ENCODE measurements around the gene WSCD2.

WSCD2 gene

DNA sequence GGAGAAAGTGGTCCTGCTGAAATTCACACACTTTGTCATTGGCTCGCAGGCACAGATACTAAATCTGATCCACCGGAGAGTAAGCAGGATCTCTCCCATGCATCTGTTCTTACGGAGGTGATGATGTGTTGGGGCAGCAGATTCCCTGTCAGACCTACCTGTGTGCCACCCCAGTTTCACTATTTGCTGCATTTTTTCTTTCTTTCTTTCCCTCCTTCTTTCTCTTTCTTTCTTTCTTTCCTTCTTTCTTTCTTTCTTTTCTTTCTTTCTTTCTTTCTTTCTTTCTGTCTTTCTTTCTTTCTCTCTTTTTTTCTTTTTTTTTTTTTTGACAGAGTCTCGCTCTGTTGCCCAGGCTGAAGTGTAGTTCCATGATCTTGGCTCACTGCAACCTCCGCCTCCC, 37.4 kb downstream of the WSCD2 start:
- DNase-seq (ENCODE audit: low spot score): no peak

DNA sequence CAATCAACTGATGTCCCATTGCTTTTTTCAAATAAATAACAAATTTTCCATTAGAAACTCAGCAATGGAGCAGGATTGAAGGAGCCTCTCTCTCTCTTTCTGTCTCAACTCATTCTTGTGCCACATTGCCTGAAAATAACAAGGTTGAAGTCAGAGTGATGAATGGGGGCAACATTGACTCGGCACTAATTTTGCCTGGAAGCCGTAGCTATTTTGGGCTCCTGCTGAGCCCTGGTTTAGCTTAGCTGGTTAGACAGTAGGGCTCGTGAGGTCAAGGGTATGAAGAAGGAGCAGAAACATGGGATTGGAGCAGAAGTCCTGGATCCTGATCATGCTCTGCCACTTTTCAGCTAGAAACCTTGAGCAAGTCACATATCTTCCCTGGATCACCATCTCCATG, 38.9 kb downstream of the WSCD2 start:
- DNase-seq (ENCODE audit: low spot score): no peak

DNA sequence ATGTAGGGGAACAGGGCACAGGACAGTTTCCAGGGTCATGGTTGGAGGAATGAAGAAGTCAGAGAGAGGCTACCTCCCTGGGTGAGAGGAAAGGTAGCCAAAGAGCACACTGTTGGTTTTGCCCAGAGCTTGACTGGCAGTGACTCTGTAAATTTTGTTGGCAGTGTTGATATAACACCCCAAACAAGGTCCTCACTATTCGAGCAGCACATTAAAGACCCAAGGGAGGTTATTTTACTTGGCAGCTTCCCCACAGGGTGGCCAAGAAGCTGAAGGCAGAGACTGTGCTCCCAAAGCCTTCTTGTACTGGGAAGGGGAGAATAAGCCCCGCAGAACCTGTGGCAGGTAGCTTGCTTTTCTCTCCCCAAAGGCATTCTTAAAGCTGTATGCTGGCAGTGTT, 40.6 kb downstream of the WSCD2 start:
- DNase-seq (ENCODE audit: low spot score): no peak

GRCh38 chr12:108170164-108170563, 41.1 kb downstream of the WSCD2 start:
- DNase-seq (ENCODE audit: low spot score): no peak

DNA sequence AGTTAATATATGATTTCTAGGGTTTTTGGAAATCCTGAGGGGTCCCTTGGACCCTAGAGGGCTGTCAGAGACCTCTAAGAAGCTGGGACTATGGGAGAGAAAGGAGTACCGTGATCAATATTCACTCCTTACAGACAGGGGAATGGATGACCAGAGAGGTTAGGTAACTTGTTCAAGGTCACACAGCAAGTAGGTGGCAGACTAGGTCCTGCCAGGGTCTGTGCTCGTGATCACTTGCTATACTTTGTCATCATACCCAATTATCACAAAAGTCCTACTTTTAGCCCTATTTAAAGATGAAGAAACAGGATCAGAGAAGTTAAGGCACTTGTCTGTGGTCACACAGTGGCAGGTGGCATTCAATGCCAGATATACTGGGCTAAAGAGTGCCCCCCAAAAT, 42.9 kb downstream of the WSCD2 start:
- DNase-seq (ENCODE audit: low spot score): no peak

GRCh38 chr12:108173160-108173559, 44.1 kb downstream of the WSCD2 start:
- DNase-seq (ENCODE audit: low spot score): peak; percentile 24

DNA sequence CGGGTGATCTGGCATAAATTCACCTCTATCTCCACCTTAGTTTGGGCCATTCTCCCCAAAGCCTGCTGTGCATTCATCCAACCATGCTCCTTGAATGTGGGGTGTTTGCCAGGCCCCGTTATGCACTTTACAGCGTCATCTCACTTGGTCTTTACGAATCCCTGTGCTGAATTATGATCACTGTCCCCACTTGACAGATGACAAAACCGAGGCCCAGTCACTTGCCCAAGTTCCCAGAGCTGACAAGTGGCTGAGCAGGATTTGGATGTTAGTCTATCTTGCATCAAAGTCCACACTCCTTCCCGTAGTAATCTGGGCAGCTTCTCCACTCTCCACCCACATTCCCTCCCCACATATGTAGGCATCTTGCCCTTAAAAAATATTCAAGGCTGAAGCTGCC, 44.8 kb downstream of the WSCD2 start:
- no peak for DNase-seq (ENCODE audit: low spot score)

- DNase-seq (ENCODE audit: low spot score): no peak
These were observed 45.6 kb downstream of the WSCD2 start for GRCh38 chr12:108174641-108175040.

GRCh38 chr12:108175310-108175709, 46.2 kb downstream of the WSCD2 start:
- DNase-seq (ENCODE audit: low spot score): peak; percentile 20

DNA sequence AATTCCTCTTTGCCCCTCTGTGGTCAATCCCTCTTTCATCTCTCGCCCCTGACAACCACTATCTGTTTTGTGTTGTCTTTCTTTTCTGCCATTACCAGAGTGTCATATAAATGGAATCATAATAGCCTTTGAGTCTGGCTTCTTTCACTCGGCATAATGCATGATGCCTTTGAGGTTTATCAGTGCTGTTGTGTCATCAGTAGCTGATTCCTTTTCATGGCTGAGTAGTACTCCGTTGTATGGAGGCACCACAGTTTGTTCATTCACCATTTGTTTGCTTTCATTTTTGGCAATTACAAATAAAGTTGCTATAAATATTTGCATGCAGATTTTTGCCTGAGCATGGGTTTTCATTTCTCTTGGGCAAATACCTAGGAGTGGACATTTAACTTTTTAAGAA, 47.2 kb downstream of the WSCD2 start:
- DNase-seq (ENCODE audit: low spot score): no peak

GRCh38 chr12:108177131-108177530, 48.0 kb downstream of the WSCD2 start:
- DNase-seq (ENCODE audit: low spot score): no peak

DNA sequence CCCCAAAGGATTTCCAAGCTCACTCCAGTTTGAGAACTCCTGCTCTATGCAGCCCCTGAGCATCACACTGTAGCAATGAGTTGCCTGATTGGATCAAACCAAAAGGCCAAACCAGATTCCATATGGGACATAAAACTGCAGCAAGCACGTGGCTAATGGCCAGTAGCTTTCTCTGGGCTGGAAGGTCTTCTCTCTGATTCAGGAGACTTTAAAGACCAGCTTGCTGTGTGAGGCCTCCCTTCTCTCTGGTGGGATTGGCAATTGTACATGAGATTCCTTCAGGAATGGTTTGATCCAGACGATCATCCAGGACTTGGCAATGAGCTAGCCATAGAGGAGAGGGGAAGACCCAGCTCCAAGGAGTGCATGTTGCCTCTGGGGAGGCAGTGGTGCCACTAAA, 50.2 kb downstream of the WSCD2 start:
- DNase-seq (ENCODE audit: low spot score): no peak

DNA sequence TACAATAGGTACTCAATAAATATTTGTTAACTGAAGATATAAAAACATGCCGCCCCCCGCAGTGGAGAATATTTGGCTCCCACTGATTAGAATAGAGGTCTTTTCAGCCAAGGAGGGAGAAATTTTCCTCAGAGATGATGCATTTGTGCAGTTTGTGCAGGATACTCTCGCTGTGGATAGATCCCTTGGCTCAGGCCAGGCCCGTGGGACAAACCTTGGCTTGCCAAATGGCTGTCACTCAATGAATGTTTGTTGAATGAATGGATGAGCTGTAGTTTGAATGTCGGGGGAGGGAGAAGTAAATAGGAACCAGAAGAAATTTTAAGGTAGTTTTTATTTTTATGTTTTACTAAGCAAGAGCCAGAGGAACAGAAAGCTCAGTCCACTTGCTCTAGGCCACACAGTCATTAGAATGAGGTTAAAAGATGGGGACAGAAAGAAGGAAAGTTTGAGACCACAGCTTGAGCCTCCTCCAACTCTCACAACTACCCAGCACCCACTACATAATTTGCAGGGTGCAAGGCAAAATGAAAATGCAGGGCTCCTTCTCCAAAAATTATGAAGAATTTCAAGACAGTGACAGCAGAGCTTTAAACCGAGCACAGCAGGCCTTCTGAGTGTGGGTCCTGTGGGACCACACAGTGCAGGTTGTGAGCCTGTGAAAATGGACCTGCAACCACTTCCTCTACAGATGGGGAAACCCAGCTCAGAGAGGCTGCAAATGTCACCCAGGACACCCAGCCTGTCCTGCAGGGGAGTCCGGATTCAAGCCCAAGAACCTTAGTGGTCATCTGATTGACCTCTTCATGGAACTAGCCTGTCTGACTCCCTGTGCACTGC, 51.4 kb downstream of the WSCD2 start:
- no peak for DNase-seq (ENCODE audit: low spot score)

DNA sequence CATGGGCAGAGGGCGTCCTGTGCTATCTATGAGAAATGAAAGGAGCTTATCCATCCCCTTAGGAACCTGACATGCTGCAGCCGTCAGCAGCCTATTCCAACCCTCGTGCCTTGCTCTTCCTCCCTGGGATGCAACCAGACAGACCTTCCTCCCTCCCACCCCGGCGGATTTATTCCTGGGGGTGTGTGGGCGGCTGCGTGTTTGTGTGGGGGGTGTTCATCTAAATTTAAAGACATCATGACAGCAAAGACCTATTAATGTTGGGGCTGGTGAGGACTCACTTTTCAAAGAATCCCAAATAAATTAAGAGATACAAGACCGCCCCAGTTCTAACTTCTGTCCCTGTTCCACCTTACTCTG, 52.0 kb downstream of the WSCD2 start:
- no peak for DNase-seq (ENCODE audit: low spot score)

DNA sequence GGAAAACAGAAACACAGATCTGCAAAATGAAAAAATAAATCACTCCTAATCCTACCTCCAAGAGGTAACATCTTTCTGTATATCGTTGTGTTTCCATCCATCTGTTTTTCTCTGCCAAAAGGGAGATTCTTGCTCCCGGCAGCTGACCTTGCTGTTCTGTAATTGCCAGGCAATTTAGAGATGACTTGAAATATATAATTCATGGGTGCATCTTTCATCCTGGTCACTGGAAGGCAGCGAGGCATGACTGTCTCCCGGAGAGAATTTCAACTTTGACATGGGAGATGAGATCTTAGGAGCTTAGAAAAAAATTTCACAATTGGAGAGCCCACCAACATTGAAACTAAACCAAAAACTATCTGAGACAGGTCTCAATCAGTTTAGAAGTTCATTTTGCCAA, 53.0 kb downstream of the WSCD2 start:
- no peak for DNase-seq (ENCODE audit: low spot score)

- DNase-seq (ENCODE audit: low spot score): no peak
These were observed 55.9 kb downstream of the WSCD2 start for GRCh38 chr12:108185002-108185401.

- DNase-seq (ENCODE audit: low spot score): no peak
These were observed 58.7 kb downstream of the WSCD2 start for GRCh38 chr12:108187831-108188230.

- DNase-seq (ENCODE audit: low spot score): no peak
These were observed 61.4 kb downstream of the WSCD2 start for GRCh38 chr12:108190529-108190928.

- no peak for DNase-seq (ENCODE audit: low spot score)
These were observed 62.0 kb downstream of the WSCD2 start for GRCh38 chr12:108191086-108191485.

GRCh38 chr12:108191938-108192337, 62.9 kb downstream of the WSCD2 start:
- no peak for DNase-seq (ENCODE audit: low spot score)

DNA sequence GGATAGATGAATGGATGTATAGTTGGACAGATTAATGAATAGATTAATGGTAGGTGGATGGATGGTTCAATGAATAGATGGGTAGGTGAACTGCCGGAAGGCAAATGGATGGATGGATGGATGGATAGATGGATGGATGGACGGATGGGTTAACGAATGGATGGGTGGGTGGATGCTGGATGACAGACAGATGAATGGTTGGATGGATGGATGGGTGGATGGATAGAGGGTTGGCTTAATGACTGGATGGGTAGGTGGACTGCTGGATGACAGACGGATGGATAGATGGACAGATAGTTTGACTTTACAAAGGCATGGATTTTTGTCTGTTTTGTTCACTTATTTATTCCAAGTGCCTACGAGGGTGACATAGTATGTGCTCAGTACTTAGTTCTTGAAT, 64.4 kb downstream of the WSCD2 start:
- no peak for DNase-seq (ENCODE audit: low spot score)

- peak; percentile 79 for DNase-seq (ENCODE audit: low spot score)
These were observed 64.8 kb downstream of the WSCD2 start for GRCh38 chr12:108193917-108194316.

DNA sequence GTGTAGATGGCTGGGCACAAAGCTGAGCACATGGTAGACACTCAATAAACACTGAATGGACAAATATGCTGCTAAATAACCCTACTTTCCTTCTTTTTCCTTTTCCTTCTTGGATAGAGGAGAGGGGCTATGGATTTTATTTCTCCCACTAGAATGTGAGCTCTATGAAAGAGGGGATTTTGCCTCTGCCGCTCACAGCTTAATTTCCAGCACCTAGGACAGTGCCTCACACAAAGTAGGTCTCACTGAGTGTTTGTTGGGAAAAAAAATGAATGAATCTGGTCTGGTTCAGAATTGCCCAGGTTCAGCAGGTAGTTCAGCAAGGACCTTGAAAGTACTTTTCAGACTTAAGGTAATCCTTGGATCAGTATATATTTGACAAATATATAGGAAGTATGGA, 65.5 kb downstream of the WSCD2 start:
- peak; percentile 59 for DNase-seq (ENCODE audit: low spot score)

DNA sequence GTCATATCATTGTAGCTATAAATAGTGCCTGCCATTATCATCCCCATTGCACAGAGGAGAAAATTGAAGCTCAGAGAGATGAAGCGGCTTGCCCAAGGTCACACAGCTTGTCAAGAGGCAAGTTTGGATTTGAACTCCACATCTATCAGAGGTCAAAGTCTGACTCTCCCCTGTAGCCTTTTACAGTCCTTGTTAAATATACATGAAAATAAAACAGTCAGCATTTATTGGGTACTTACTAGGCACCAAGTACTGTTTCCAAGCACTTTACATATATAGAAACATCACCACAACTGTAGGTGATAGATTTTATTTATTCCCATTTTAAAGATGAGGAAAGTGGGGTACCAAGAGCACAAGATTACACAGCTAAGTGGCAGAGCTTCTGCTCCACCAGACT, 67.2 kb downstream of the WSCD2 start:
- DNase-seq (ENCODE audit: low spot score): no peak
